Natural killer cell (primary cell): Measurements from ENCODE around the gene URGCP. TPM values are rescaled to one million over a fixed set of nuclear protein-coding genes. Genes with fewer than 3 reads are reported as not detected.

Experiments used
- ATAC-seq, 3 donors: fragments of 150-1000 bp in 2 of 3; fragments of 200-7000 bp in 1 of 3; cut with Tn5 transposase; 1 replicate in 1 of 3; 2 replicates in 2 of 3; pipeline ENCODE4 v1.10.0; 2021; ENCODE audit warnings: mild to moderate bottlenecking in 2 of 3, moderate library complexity in 2 of 3
- DNase-seq, 2 donors: peaks; one replicate each; pipeline versions ENCODE4 v3.0.0 to v3.0.0-alpha.2; 2013 to 2021; ENCODE audit warnings: mixed read lengths in 1 of 2
- H3K27ac ChIP-seq: one replicate; pipeline ENCODE4 v1.5.1; 2013; ENCODE audit warnings: mild to moderate bottlenecking, low read length
- H3K27me3 ChIP-seq: one replicate; pipeline ENCODE4 v1.6.1; 2013; ENCODE audit warnings: low read length; ENCODE audit not compliant: control insufficient read depth, insufficient read depth
- H3K36me3 ChIP-seq: one replicate; pipeline ENCODE4 v1.6.1; 2013; ENCODE audit warnings: low read length; ENCODE audit not compliant: control insufficient read depth, insufficient read depth
- H3K4me1 ChIP-seq: one replicate; pipeline ENCODE4 v1.6.1; 2013; ENCODE audit warnings: low read length; ENCODE audit not compliant: control insufficient read depth, insufficient read depth
- H3K4me3 ChIP-seq: one replicate; pipeline ENCODE4 v1.5.1; 2013; ENCODE audit warnings: low read length
- H3K9me3 ChIP-seq: one replicate; pipeline ENCODE4 v1.6.1; 2013; ENCODE audit warnings: low read length; ENCODE audit not compliant: control insufficient read depth, insufficient read depth
- H3K27ac Mint-ChIP-seq, 2 donors: one replicate each; pipeline ENCODE4 v1.8.0; 2022; ENCODE audit warnings: mild to moderate bottlenecking in 2 of 2, mixed read lengths in 2 of 2, moderate library complexity in 1 of 2
- H3K27me3 Mint-ChIP-seq, 2 donors: one replicate each; pipeline ENCODE4 v1.8.0; 2022; ENCODE audit warnings: low read depth in 2 of 2, mixed read lengths in 2 of 2
- H3K36me3 Mint-ChIP-seq: one replicate; pipeline ENCODE4 v1.8.0; 2022; ENCODE audit warnings: mixed read lengths
- H3K4me1 Mint-ChIP-seq, 2 donors: one replicate each; pipeline ENCODE4 v1.8.0; 2022; ENCODE audit warnings: mixed read lengths in 2 of 2
- H3K4me3 Mint-ChIP-seq: one replicate; pipeline ENCODE4 v1.8.0; 2022; ENCODE audit warnings: mild to moderate bottlenecking, moderate library complexity, mixed read lengths
- H3K9me3 Mint-ChIP-seq, 2 donors: one replicate each; pipeline ENCODE4 v1.8.0; 2022; ENCODE audit warnings: mixed read lengths in 2 of 2
- CTCF ChIP-seq: fragments of 200-600 bp; IDR thresholded peaks from one replicate; pipeline ENCODE4 v1.8.0; 2022; ENCODE audit warnings: antibody characterized with exemption
- WGBS: methylation state at CpG from one replicate; pipeline ENCODE4 v1.1.7; 2013; ENCODE audit warnings: missing lambda C conversion rate; ENCODE audit not compliant: insufficient coverage; 5-methylcytosine and 5-hydroxymethylcytosine counted together
- intact Hi-C: fragments of 100-400 bp; cut with micrococcal nuclease; formaldehyde crosslinking; loops from one replicate; pipeline ENCODE4 v1.14.2; 2022
- total RNA-seq, 4 donors: library from RNA; stranded (reverse); fragments of 120-200 nt in 1 of 4; gene quantifications; one replicate each; pipeline versions ENCODE4 v1.2.3 to v1.2.4, GENCODE V29; 2013 to 2022

URGCP gene
- total RNA-seq, 3 donors from 2014 or later (not counting 1 experiment from before 2014, with no cell fraction given), result 11.5 to 24.4 (median 21.5) TPM

GRCh38 chr7:43922726-43923125 lies 16.3 kb upstream of the URGCP start:
- Histone ChIP-seq H3K36me3 (no peaks in the 10 kb centered on the region), H3K4me3 (no peak overlapping the region), H3K9me3 (no peaks in the 10 kb centered on the region), H3K4me1 (peaks cover 19% of the 10 kb centered on the region), H3K27me3 (no peaks in the 10 kb centered on the region), H3K27ac (no peak overlapping the region)
- peaks cover 5 to 22% of the 10 kb centered on the region in 2 donors for H3K4me1 Mint-ChIP-seq
- H3K4me3 Mint-ChIP-seq, result no peak overlapping the region
- no peaks in the 10 kb centered on the region for H3K9me3 Mint-ChIP-seq
- TF ChIP-seq CTCF, result no peak
- H3K27me3 Mint-ChIP-seq, result no peaks in the 10 kb centered on the region
- intact Hi-C loops, result no loop called here
- 100% methylated on average over 4 of the region's 4 CpGs for WGBS
- H3K36me3 Mint-ChIP-seq, result no peaks in the 10 kb centered on the region
- no peak for DNase-seq
- H3K27ac Mint-ChIP-seq, result no peak overlapping the region
- no peak for ATAC-seq

- Mint-ChIP-seq H3K4me3 (no peak overlapping the region), H3K27me3 (no peaks in the 10 kb centered on the region), H3K36me3 (no peaks in the 10 kb centered on the region), H3K27ac (no peak overlapping the region), H3K9me3 (no peaks in the 10 kb centered on the region), H3K4me1 (peaks cover 5 to 16% of the 10 kb centered on the region in 2 donors)
- Histone ChIP-seq H3K4me3 (no peak overlapping the region), H3K4me1 (peaks cover 12% of the 10 kb centered on the region), H3K9me3 (no peaks in the 10 kb centered on the region), H3K27me3 (no peaks in the 10 kb centered on the region), H3K36me3 (no peaks in the 10 kb centered on the region), H3K27ac (no peak overlapping the region)
- intact Hi-C loops, result no loop called here
- DNase-seq (no peak), ATAC-seq (no peak)
- no peak for TF ChIP-seq CTCF
- 100% methylated on average over 1 of the region's 2 CpGs for WGBS
These were observed 15.0 kb upstream of the URGCP start for GRCh38 chr7:43921423-43921822.

GRCh38 chr7:43915907-43916306 lies 9.5 kb upstream of the URGCP start:
- no peaks in the 10 kb centered on the region for H3K9me3 ChIP-seq
- Mint-ChIP-seq H3K36me3 (no peaks in the 10 kb centered on the region), H3K4me3 (no peak overlapping the region), H3K27me3 (no peaks in the 10 kb centered on the region), H3K9me3 (no peaks in the 10 kb centered on the region), H3K4me1 (no peaks in the 10 kb centered on the region), H3K27ac (no peak overlapping the region)
- intact Hi-C loops, result no loop called here
- no peak for TF ChIP-seq CTCF
- WGBS, result 93% methylated on average over 4 of the region's 5 CpGs
- H3K36me3 ChIP-seq, result no peaks in the 10 kb centered on the region
- DNase-seq (no peak), ATAC-seq (no peak)
- H3K4me1 ChIP-seq, result no peaks in the 10 kb centered on the region
- no peak overlapping the region for H3K27ac ChIP-seq
- no peak overlapping the region for H3K4me3 ChIP-seq
- H3K27me3 ChIP-seq, result no peaks in the 10 kb centered on the region

GRCh38 chr7:43914795-43915194 lies 8.4 kb upstream of the URGCP start:
- H3K9me3 ChIP-seq, result no peaks in the 10 kb centered on the region
- 100% methylated on average over 4 of the region's 5 CpGs for WGBS
- H3K27me3 ChIP-seq, result no peaks in the 10 kb centered on the region
- H3K27ac ChIP-seq, result no peak overlapping the region
- H3K27ac Mint-ChIP-seq, result no peak overlapping the region
- intact Hi-C loops, result no loop called here
- H3K36me3 Mint-ChIP-seq, result no peaks in the 10 kb centered on the region
- H3K4me1 ChIP-seq, result no peaks in the 10 kb centered on the region
- H3K4me3 Mint-ChIP-seq, result no peak overlapping the region
- H3K36me3 ChIP-seq, result no peaks in the 10 kb centered on the region
- no peaks in the 10 kb centered on the region for H3K9me3 Mint-ChIP-seq
- DNase-seq (no peak), ATAC-seq (no peak)
- no peaks in the 10 kb centered on the region for H3K27me3 Mint-ChIP-seq
- no peaks in the 10 kb centered on the region for H3K4me1 Mint-ChIP-seq
- no peak for TF ChIP-seq CTCF
- H3K4me3 ChIP-seq, result no peak overlapping the region
